Dedifferentiated amniotic fluid mesenchymal stem cell (primary cell): ENCODE data around the gene MCTP1.

Experiments used
- DNase-seq: peaks from one replicate; pipeline ENCODE4 v3.0.0-alpha.2; 2016; ENCODE audit errors: extremely low spot score

Gene MCTP1

GRCh38 chr5:94815313-94816039 is 469.4 kb downstream of the MCTP1 start:
- no peak for DNase-seq

- no peak for DNase-seq
Observed at GRCh38 chr5:94812232-94812631, 472.7 kb downstream of the MCTP1 start.

- DNase-seq = no peak
Observed at GRCh38 chr5:94811331-94811730, 473.6 kb downstream of the MCTP1 start.

GRCh38 chr5:94810877-94811276 is 474.0 kb downstream of the MCTP1 start:
- no peak for DNase-seq

GRCh38 chr5:94810281-94810680 is 474.6 kb downstream of the MCTP1 start:
- no peak for DNase-seq

GRCh38 chr5:94808497-94808896 is 476.4 kb downstream of the MCTP1 start:
- DNase-seq = no peak

GRCh38 chr5:94807985-94808384 is 476.9 kb downstream of the MCTP1 start:
- no peak for DNase-seq

GRCh38 chr5:94802450-94802849 is 482.4 kb downstream of the MCTP1 start:
- DNase-seq = no peak

GRCh38 chr5:94796586-94796985 is 488.3 kb downstream of the MCTP1 start:
- DNase-seq = no peak

- peak; percentile 15 for DNase-seq
Observed at GRCh38 chr5:94793816-94794198, 491.1 kb downstream of the MCTP1 start.

GRCh38 chr5:94793113-94793815 is 491.6 kb downstream of the MCTP1 start:
- DNase-seq = peak; percentile 48

- DNase-seq = no peak
Observed at GRCh38 chr5:94791829-94792228, 493.1 kb downstream of the MCTP1 start.

GRCh38 chr5:94788527-94788926 is 496.4 kb downstream of the MCTP1 start:
- no peak for DNase-seq

- peak; percentile 44 for DNase-seq
Observed at GRCh38 chr5:94784536-94785505, 500.1 kb downstream of the MCTP1 start.

GRCh38 chr5:94782383-94782782 is 502.5 kb downstream of the MCTP1 start:
- no peak for DNase-seq

- no peak for DNase-seq
Observed at GRCh38 chr5:94779684-94780083, 505.2 kb downstream of the MCTP1 start.

GRCh38 chr5:94778732-94779131 is 506.2 kb downstream of the MCTP1 start:
- DNase-seq = no peak

GRCh38 chr5:94778299-94778698 is 506.6 kb downstream of the MCTP1 start:
- DNase-seq = no peak

- DNase-seq = no peak
Observed at GRCh38 chr5:94777056-94777880, 507.6 kb downstream of the MCTP1 start.

- peak; percentile 16 for DNase-seq
Observed at GRCh38 chr5:94776167-94776566, 508.7 kb downstream of the MCTP1 start.

- DNase-seq = no peak
Observed at GRCh38 chr5:94775088-94775487, 509.8 kb downstream of the MCTP1 start.
